22Rv1 (cell line): ENCODE data around the gene MSH6.

Experiments used
- ZFX ChIP-seq: fragments of 450-650 bp; IDR thresholded peaks from 2 replicates; pipeline ENCODE4 v1.6.1; 2017; ENCODE audit warnings: antibody characterized with exemption, borderline replicate concordance
- TF ChIP-seq, protein P1 (sequence below): fragments of 450-650 bp; IDR thresholded peaks from 2 replicates; pipeline ENCODE4 v1.5.1; 2017; ENCODE audit warnings: mild to moderate bottlenecking

DNA sequence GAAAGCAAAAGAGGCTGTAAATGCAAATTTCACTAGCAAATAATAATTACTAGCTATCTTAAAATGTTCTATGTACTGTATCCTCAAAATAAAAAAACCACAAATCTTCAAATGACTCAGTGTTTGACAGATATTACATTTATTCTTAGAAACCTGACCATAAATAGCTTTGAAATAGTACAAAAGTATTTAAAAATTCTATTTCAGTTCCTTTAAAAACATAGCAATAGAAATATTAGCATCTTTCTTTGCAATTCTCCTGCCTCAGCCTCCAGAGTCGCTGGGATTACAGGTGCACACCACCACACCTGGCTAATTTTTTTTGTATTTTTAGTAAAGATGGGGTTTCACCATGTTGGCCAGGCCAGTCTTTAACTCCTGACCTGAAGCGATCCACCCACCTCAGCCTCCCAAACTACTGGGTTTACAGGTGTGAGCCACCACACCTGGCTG, 50.6 kb downstream of the MSH6 start:
- TF ChIP-seq, protein P1, sequence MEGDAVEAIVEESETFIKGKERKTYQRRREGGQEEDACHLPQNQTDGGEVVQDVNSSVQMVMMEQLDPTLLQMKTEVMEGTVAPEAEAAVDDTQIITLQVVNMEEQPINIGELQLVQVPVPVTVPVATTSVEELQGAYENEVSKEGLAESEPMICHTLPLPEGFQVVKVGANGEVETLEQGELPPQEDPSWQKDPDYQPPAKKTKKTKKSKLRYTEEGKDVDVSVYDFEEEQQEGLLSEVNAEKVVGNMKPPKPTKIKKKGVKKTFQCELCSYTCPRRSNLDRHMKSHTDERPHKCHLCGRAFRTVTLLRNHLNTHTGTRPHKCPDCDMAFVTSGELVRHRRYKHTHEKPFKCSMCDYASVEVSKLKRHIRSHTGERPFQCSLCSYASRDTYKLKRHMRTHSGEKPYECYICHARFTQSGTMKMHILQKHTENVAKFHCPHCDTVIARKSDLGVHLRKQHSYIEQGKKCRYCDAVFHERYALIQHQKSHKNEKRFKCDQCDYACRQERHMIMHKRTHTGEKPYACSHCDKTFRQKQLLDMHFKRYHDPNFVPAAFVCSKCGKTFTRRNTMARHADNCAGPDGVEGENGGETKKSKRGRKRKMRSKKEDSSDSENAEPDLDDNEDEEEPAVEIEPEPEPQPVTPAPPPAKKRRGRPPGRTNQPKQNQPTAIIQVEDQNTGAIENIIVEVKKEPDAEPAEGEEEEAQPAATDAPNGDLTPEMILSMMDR = no peak
- no peak for TF ChIP-seq ZFX
